H9 (cell line): Measurements from ENCODE around the gene ESRP2. TPM values are rescaled to one million over a fixed set of nuclear protein-coding genes. Genes with fewer than 3 reads are reported as not detected.
A peak's percentile ranks its signal among the peaks of the same experiment; 100 is the strongest.

Experiments
- DNase-seq: peaks from one replicate; pipeline ENCODE4 v3.0.0-alpha.2; 2017
- H2AFZ ChIP-seq: one replicate; pipeline ENCODE4 v1.6.1; 2013; ENCODE audit warnings: mild to moderate bottlenecking, low read length, control low read depth, moderate library complexity
- H2AK5ac ChIP-seq: 2 replicates; pipeline ENCODE4 v1.6.1; 2013; ENCODE audit warnings: low read length, control low read depth, mixed read lengths; ENCODE audit not compliant: insufficient read length
- H2BK120ac ChIP-seq: one replicate; pipeline ENCODE4 v1.6.1; 2013; ENCODE audit warnings: low read depth, mild to moderate bottlenecking, low read length, control low read depth, inconsistent platforms; ENCODE audit not compliant: poor library complexity, severe bottlenecking
- H2BK12ac ChIP-seq: 2 replicates; pipeline ENCODE4 v1.6.1; 2013; ENCODE audit warnings: low read length, control low read depth, mixed read lengths, low read depth; ENCODE audit not compliant: insufficient read length
- H2BK15ac ChIP-seq: 2 replicates; pipeline ENCODE4 v1.6.1; 2013; ENCODE audit warnings: low read depth, low read length, control low read depth
- H2BK20ac ChIP-seq: one replicate; pipeline ENCODE4 v1.6.1; 2013; ENCODE audit warnings: low read depth, mild to moderate bottlenecking, low read length, control low read depth, inconsistent platforms; ENCODE audit not compliant: poor library complexity, severe bottlenecking
- H2BK5ac ChIP-seq: 2 replicates; pipeline ENCODE4 v1.6.1; 2013; ENCODE audit warnings: low read length, control low read depth, mixed read lengths; ENCODE audit not compliant: insufficient read length
- H3K14ac ChIP-seq: 2 replicates; pipeline ENCODE4 v1.6.1; 2013; ENCODE audit warnings: low read length, control low read depth; ENCODE audit not compliant: insufficient read depth
- H3K18ac ChIP-seq: 2 replicates; pipeline ENCODE4 v1.6.1; 2013; ENCODE audit warnings: low read depth, mild to moderate bottlenecking, mixed read lengths, low read length, control low read depth; ENCODE audit not compliant: insufficient read length
- H3K23ac ChIP-seq: 2 replicates; pipeline ENCODE4 v1.6.1; 2013; ENCODE audit warnings: low read length, control low read depth, mixed read lengths, low read depth; ENCODE audit not compliant: insufficient read length
- H3K23me2 ChIP-seq: 2 replicates; pipeline ENCODE4 v1.6.1; 2013; ENCODE audit warnings: low read depth, mild to moderate bottlenecking, mixed read lengths, low read length, control low read depth; ENCODE audit not compliant: insufficient read length, poor library complexity, severe bottlenecking
- H3K27ac ChIP-seq: 2 replicates; pipeline ENCODE4 v1.5.1; 2013; ENCODE audit warnings: low read length, control low read depth, mixed read lengths, low read depth; ENCODE audit not compliant: insufficient read length
- H3K27me3 ChIP-seq: 2 replicates; pipeline ENCODE4 v1.6.1; 2013; ENCODE audit warnings: low read length, control low read depth, inconsistent platforms; ENCODE audit not compliant: insufficient read depth
- H3K4ac ChIP-seq: 2 replicates; pipeline ENCODE4 v1.6.1; 2013; ENCODE audit warnings: low read depth, mild to moderate bottlenecking, control low read depth, inconsistent platforms, low read length, moderate library complexity
- H3K4me1 ChIP-seq: 2 replicates; pipeline ENCODE4 v1.6.1; 2013; ENCODE audit warnings: low read length, control low read depth, inconsistent platforms; ENCODE audit not compliant: insufficient read depth
- H3K4me2 ChIP-seq: 2 replicates; pipeline ENCODE4 v1.6.1; 2013; ENCODE audit warnings: low read length, control low read depth, mixed read lengths; ENCODE audit not compliant: insufficient read length, insufficient read depth
- H3K56ac ChIP-seq: 2 replicates; pipeline ENCODE4 v1.6.1; 2013; ENCODE audit warnings: low read depth, mild to moderate bottlenecking, mixed read lengths, low read length, control low read depth; ENCODE audit not compliant: insufficient read length
- H3K79me1 ChIP-seq: 2 replicates; pipeline ENCODE4 v1.6.1; 2013; ENCODE audit warnings: low read depth, mild to moderate bottlenecking, moderate library complexity, low read length, control low read depth, inconsistent platforms; ENCODE audit not compliant: insufficient read depth, poor library complexity, severe bottlenecking
- H3K79me2 ChIP-seq: 2 replicates; pipeline ENCODE4 v1.6.1; 2013; ENCODE audit warnings: low read length, control low read depth, inconsistent platforms; ENCODE audit not compliant: insufficient read depth
- H3K9ac ChIP-seq: 2 replicates; pipeline ENCODE4 v1.6.1; 2013; ENCODE audit warnings: low read length, control low read depth, mixed read lengths; ENCODE audit not compliant: insufficient read length; ENCODE audit errors: extremely low read depth
- H3K9me3 ChIP-seq: one replicate; pipeline ENCODE4 v1.6.1; 2013; ENCODE audit warnings: low read depth, low read length, inconsistent platforms; ENCODE audit not compliant: control insufficient read depth
- H3T11ph ChIP-seq: one replicate; pipeline ENCODE4 v1.6.1; 2013; ENCODE audit warnings: mild to moderate bottlenecking, low read length, control low read depth, inconsistent platforms
- H4K20me1 ChIP-seq: one replicate; pipeline ENCODE4 v1.6.1; 2013; ENCODE audit not compliant: control insufficient read depth, insufficient read length, insufficient read depth
- H4K5ac ChIP-seq: 2 replicates; pipeline ENCODE4 v1.6.1; 2013; ENCODE audit warnings: low read depth, mild to moderate bottlenecking, mixed read lengths, low read length, control low read depth; ENCODE audit not compliant: insufficient read length
- H4K8ac ChIP-seq: replicated peaks from 2 replicates; pipeline ENCODE4 v1.6.1; 2013; ENCODE audit warnings: low read length, control low read depth, mixed read lengths, low read depth; ENCODE audit not compliant: insufficient read length
- H4K91ac ChIP-seq: 2 replicates; pipeline ENCODE4 v1.6.1; 2013; ENCODE audit warnings: low read depth, mild to moderate bottlenecking, moderate library complexity, mixed read lengths, low read length, control low read depth; ENCODE audit not compliant: insufficient read length
- H3K27ac Mint-ChIP-seq, 3 experiments: 2 replicates in 2 of 3; 3 replicates in 1 of 3; pipeline ENCODE4 v1.8.0; 2020 to 2021; ENCODE audit warnings: mixed read lengths in 3 of 3, mild to moderate bottlenecking in 1 of 3, moderate library complexity in 1 of 3
- H3K27me3 Mint-ChIP-seq: 2 replicates; pipeline ENCODE4 v1.8.0; 2021; ENCODE audit warnings: low read depth, mild to moderate bottlenecking, moderate library complexity, mixed read lengths
- H3K36me3 Mint-ChIP-seq, 3 experiments: 2 replicates in 2 of 3; 3 replicates in 1 of 3; pipeline ENCODE4 v1.8.0; 2020 to 2021; ENCODE audit warnings: low read depth in 3 of 3, mixed read lengths in 3 of 3; ENCODE audit not compliant: insufficient read depth in 1 of 3
- H3K4me1 Mint-ChIP-seq, 2 experiments: 2 replicates each; pipeline ENCODE4 v1.8.0; 2020; ENCODE audit warnings: mixed read lengths in 2 of 2
- H3K4me3 Mint-ChIP-seq, 2 experiments: 2 replicates in 1 of 2; 3 replicates in 1 of 2; pipeline ENCODE4 v1.8.0; 2020 to 2021; ENCODE audit warnings: mild to moderate bottlenecking in 2 of 2, mixed read lengths in 2 of 2, moderate library complexity in 1 of 2
- H3K9me3 Mint-ChIP-seq, 2 experiments: 2 replicates in 1 of 2; 3 replicates in 1 of 2; pipeline ENCODE4 v1.8.0; 2020; ENCODE audit warnings: mild to moderate bottlenecking in 2 of 2, mixed read lengths in 2 of 2, moderate library complexity in 1 of 2
- WGBS: extraction: QIAGEN DNeasy Blood & Tissue Kit; methylation state at CpG from one replicate; pipeline ENCODE4 v1.1.7; 2013; ENCODE audit warnings: missing lambda C conversion rate, low lambda C conversion rate, mixed read lengths; ENCODE audit not compliant: insufficient read length; ENCODE audit errors: extremely low coverage; 5-methylcytosine and 5-hydroxymethylcytosine counted together
- total RNA-seq: library from RNA; stranded (reverse); gene quantifications from 2 replicates; pipeline ENCODE4 v1.2.1, GENCODE V29; 2021
- TF ChIP-seq, protein P1 (sequence below): fragments of 200-600 bp; sonication (generic); conservative IDR thresholded peaks from 3 replicates; pipeline ENCODE4 v1.8.0; 2021; ENCODE audit warnings: antibody characterized with exemption, mild to moderate bottlenecking

Gene ESRP2
- total RNA-seq, 1 experiment from 2014 or later = 59.5 TPM

DNA sequence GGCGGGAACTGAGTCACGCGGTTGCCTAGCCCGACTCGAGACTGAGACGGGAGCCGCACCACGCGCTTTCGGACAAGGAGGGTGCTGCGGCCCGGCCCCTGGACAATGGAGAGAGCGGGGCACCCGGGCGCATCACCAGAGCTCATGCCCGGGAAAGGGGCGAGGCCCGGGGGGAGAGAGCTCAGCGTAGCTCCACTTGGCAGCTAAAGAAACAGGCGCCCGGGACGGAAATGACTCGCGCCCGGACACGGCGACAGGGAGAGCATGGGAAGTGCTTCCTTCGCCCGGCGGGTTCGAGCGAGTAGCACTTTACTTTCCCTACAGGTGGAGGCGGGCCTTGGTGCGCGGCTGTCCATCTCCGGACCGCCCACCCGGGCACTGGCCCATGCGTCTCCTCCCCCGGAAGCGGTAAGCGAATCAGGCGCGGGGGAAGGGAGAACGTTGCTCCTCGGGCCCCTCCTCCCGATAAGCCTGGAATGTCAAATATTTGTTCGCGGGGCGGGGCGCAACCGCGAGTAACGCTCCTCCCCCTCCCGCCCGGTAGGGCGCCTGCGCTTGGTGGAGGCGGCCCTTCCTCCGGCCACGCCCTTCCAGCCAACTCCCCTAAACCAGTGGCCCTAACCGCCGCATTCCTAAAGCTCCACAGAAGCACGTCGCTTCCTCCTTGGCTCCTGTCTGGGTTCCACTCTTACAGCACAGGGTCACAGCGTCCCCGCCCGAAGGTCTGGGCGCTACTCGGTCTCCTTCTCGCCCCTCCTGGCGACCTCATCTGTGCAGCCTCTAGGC, 1.5 kb upstream of the ESRP2 start:
- H4K5ac ChIP-seq = no peak overlapping the region
- peak overlapping the region; percentile 62 for H3K14ac ChIP-seq
- peak overlapping the region; percentile 55 for H3K18ac ChIP-seq
- peak overlapping the region; percentile 30 for H3K27ac ChIP-seq
- Mint-ChIP-seq H3K36me3 (peaks cover 4 to 11% (median 10%) of the 10 kb centered on the region in 3 experiments; a peak in 6 of 7 replicates), H3K9me3 (no peaks in the 10 kb centered on the region; a peak in 1 of 5 replicates), H3K27me3 (peaks cover 6% of the 10 kb centered on the region), H3K27ac (peak overlapping the region; percentile 97 to 99 (median 99); a peak in 6 of 7 replicates), H3K4me1 (peaks cover 29 to 33% of the 10 kb centered on the region in 2 experiments), H3K4me3 (peak overlapping the region; percentile 89 to 91)
- H2BK5ac ChIP-seq = no peak overlapping the region
- no peak overlapping the region for H2AK5ac ChIP-seq
- H3K79me2 ChIP-seq = no peaks in the 10 kb centered on the region; the same call in 1 of the 2 replicates
- no peak overlapping the region for H2BK12ac ChIP-seq
- H3K27me3 ChIP-seq = no peaks in the 10 kb centered on the region
- H4K91ac ChIP-seq = peak overlapping the region; percentile 16
- H3K56ac ChIP-seq = no peak overlapping the region
- no CpG with 5 or more reads among the region's 72 CpGs for WGBS
- no peak overlapping the region for H3K23ac ChIP-seq
- no peak overlapping the region for H4K8ac ChIP-seq
- TF ChIP-seq, protein P1, sequence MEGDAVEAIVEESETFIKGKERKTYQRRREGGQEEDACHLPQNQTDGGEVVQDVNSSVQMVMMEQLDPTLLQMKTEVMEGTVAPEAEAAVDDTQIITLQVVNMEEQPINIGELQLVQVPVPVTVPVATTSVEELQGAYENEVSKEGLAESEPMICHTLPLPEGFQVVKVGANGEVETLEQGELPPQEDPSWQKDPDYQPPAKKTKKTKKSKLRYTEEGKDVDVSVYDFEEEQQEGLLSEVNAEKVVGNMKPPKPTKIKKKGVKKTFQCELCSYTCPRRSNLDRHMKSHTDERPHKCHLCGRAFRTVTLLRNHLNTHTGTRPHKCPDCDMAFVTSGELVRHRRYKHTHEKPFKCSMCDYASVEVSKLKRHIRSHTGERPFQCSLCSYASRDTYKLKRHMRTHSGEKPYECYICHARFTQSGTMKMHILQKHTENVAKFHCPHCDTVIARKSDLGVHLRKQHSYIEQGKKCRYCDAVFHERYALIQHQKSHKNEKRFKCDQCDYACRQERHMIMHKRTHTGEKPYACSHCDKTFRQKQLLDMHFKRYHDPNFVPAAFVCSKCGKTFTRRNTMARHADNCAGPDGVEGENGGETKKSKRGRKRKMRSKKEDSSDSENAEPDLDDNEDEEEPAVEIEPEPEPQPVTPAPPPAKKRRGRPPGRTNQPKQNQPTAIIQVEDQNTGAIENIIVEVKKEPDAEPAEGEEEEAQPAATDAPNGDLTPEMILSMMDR = no peak
- H4K20me1 ChIP-seq = no peaks in the 10 kb centered on the region
- no peaks in the 10 kb centered on the region for H3K9me3 ChIP-seq
- DNase-seq = peak; percentile 99
- peak overlapping the region; percentile 69 for H3K4me2 ChIP-seq
- H2BK120ac ChIP-seq = no peak overlapping the region
- H3K79me1 ChIP-seq = no peaks in the 10 kb centered on the region
- H3K23me2 ChIP-seq = peaks cover 19% of the 10 kb centered on the region
- no peaks in the 10 kb centered on the region; the same call in 1 of the 2 replicates for H3K4me1 ChIP-seq
- H3K4ac ChIP-seq = no peak overlapping the region
- H2BK15ac ChIP-seq = no peak overlapping the region
- no peak overlapping the region for H2AFZ ChIP-seq
- no peak overlapping the region for H3T11ph ChIP-seq
- H2BK20ac ChIP-seq = no peak overlapping the region
- H3K9ac ChIP-seq = peak overlapping the region; percentile 46
